ENCODE data around the gene FOXJ1. TPM values are rescaled to one million over a fixed set of nuclear protein-coding genes. Genes with fewer than 3 reads are reported as not detected.
A peak's percentile ranks its signal among the peaks of the same experiment; 100 is the strongest.

FOXJ1 gene
- total RNA-seq, 1 donor from 2014 or later: not detected

DNA sequence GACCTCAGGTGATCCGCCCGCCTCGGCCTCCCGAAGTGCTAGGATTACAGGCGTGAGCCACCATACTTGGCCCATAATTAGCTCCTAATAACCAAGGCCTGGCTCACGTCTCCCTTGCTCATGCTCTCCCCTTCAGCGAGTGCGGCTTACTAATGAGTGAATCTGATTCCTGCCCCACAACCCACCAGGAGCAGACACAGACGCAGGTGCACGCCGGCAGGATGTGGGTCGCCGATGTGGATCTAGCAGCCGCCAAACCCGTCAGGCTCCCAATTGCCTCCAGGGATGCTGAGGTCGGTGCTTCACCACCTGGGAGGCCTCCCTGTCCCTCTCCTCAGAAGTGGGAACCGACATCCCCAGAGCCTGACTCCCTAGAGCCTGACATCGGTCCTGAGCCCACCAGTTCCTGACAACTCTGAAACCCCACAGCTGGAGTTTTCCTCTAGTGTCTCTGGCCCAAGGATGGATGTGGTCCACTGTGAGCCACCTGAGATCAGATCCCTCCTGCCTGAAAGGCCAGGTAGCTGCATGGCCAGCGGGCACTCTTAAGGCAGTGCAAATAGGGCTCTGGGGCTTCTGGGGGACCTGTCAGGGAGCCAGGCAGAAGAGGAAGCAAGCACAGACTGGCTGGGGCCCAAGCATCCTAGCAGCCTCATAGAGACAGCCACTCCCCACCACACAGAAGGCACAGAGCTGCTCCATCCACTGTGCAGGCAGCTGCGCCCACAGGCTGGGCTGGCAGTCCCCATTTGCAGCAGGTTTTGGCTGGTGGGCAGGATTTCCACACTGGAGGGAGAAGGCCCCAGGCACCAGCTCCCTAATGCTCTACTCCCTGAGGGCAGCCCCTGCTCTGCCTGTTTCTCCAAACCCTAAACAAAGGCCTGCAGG, 48.3 kb downstream of the FOXJ1 start:
- no peak for DNase-seq (ENCODE audit: low read depth in 2 of 2)

DNA sequence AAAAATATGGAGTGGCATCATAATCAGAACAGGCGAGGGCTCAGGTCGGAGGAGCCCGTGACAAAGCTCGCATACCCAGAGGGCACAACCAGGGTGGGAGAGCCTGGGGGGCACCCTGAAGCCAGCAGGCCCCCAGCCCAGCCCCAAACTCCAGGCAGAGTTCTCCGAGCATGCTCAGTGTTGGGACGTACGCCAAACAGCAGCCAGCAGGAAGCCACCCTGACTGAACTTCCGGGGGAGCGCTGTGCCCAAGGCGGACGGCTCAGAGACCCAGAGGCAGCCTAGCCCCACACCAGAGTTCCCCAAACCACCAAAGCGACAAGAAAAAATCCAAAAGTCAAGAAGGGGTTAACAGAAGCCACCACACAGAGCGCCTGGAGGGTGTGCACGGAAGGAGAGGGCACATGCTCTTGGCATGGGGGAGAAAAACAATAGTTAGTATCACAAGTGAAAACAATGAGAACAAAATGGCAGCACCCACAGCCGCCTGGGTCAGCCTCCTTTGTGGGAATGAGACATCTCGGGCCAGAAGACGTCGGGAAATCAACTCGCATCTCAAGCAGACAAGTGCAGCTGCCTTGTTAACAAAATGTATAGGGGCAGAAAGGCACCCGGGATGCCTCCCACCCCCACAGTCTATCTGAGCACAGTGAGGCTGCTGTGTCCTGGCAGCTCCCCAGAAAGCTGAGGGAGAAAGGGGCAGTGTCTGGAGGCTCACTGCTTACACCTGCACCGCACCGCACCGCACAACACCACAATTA, 49.3 kb downstream of the FOXJ1 start:
- DNase-seq (ENCODE audit: low read depth in 2 of 2): peak in 1 of 2 donors; percentile 42

DNA sequence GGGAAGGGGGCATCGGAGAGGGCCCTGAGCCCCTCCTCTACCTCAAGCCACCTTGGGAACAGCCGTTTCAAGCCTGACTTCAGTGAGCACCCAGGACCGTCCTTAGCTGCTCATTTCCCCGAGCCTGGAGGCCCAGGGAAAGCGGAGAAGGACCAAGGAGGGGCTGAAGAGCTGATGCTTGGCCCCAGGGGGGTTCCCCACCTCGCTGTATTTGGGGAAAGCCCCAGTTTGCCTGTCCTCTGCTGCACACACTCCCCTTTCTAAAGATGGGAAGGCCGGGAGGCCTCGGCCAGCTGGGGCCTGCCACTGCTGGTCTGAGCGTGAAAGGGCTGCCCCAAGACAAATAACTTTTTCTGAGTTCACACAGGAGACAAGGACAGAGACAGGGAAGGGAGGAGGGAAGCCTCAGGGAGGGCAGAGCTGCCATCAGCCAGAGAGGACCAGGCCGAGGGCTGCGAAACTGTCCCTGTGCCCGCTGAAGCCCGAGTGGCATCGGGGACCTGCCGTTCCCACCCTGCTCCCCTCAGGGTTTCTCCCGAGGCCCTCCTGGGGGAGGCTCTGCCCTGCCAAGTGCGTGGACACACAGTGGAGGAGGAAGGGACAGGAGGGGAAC, 50.4 kb downstream of the FOXJ1 start:
- no peak for DNase-seq (ENCODE audit: low read depth in 2 of 2)

DNA sequence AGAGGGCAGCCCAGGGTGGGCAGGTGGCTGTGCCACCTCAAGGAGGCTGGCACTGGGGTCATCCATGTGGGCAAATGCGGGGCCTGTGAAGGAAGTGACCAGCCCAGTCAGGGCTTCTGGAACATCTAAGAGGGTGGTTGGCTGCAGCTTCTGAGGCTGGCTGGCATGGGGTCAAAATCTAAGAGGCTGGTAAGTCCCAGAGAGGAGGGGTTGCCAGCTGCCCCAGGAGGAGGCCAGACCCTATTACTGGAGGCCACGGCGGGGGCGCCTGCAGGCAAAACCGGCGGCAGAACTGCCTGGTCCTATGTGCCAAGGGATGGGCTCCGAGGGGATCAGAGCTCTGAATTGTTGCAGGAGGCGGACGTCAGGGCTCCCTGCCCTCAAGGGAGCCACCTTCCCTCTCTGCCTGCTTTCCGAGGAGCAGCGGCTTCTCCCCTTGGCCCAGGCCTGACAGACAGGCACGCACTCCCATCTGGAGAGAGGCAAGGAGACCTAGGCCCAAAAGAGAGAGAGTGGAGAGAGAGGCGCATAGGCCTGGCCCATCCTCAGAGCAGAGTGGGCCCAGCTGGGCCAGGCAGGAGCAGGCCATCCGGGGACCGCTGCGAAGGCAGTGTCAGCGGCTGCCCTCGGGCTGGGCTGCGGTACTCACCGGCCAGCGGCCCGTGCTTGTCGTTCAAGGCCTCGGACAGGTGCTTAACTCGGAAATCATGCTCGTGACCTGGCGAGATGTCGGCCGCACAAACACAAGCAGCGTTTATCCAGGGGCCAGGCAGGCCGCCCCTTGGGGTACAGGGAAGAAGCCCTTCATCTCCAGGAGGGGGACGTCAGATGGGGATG, 51.1 kb downstream of the FOXJ1 start:
- no peak for DNase-seq (ENCODE audit: low read depth in 2 of 2)

DNA sequence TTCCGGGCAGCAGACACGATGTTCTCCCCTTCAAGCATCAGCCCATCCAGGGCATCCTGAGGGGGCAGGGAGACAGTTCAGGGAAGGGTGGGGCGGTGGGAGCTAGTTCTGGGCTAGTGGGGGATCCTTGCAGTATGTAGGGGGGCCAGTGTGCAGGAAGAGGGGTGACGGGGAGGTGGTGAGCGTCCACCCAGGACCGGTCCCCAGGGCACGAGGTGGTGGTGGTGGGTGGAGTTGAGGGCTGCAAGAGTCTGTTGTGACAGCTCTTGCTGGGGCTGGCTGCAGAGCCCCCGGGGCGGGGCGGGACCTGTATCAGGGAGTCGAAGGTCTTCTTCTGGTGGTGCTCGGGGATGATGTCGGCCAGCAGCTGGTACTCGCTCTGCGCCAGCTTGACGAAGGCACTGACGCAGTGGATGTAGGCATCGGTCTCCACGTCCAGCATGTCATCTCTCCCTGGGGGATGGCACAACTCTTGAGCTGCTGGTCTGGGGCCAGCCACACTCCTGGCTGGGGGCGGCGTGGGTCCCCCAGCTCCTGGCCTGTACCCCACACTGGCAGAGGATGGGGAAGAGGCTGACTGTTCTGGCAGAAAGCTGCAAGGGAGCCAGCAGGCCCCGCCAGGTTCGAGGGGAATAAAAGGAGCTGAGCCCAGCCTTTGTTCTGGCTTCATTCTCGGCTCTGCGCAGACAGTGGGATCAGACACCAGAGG, 52.0 kb downstream of the FOXJ1 start:
- DNase-seq (ENCODE audit: low read depth in 2 of 2): no peak

DNA sequence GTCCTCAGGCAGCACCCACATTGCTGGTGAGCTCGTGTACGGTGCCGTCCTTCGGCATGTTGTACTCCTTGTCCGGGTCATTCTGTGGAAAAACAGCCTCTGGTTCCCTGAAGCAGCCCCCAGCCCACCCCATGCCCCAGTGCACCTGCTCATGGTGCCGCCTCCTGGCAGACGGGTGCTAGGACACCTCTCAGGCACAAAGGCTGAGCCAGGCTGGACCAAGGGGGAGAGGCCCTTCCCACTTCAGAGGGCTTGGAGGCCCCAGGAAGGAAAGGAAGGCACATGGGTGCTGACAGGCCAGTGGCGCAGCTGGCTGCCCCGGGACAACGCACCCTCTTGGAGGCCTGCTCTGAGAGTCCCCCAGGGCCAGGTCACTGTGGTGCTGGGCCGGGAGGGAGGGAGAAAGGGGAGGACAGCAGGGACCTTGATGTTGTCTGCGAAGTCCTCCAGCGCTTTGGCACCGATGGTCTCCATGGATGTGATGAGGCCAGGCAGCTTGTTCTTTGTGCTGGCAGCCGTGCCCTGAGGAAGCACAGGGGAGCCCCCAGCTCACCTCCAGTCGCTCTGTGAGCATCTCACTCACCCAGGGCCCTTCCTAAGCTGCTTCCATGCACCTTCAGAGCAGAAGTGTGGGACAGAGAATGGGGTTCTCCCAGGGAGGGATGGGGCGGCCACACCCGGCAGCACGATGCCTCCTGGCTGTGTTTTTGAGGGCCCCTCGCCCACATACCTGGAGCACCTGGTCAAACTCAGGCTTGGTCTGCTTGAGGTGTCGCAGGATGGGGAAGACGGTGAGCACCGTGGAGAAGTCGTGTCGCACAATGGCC, 52.8 kb downstream of the FOXJ1 start:
- DNase-seq (ENCODE audit: low read depth in 2 of 2): no peak

DNA sequence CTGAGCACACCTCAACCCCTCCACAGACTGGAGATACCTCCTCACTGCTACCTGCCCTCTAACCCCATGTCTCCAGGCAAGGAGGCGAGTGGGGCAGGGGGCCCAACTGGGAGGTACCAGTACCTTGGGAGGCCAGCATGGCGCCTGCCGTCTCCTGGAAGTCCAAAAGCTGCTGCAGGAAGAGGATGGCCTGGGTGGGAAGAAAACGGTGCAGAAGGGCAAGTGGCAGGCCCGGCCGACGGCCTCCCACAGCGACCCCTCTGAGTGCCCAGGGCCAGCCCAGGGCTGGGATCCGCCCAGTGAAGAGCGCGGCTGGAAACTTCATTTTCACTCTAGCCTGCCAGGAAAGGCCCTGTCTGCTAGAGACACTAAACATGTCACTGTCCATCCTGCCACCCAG, 53.5 kb downstream of the FOXJ1 start:
- no peak for DNase-seq (ENCODE audit: low read depth in 2 of 2)

DNA sequence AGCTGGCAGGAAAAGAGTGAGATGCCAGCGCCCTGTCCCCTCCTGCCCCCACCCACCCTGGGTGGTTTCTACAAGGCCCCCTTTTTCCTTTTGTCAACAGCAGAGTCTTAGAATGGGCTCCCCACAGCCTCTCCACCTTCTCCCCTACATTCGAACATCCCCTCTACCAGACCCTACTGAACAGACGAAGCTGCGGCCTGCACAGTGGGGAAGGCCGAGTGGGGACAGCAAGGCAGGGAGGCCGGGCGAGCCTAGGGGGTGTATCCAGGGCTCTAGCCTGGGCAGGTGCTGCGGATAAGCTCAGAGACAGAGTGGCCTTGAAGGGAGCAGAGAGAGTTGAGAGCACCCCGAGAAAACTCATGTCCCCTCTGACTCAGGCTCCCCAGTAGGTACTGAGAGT, 54.7 kb downstream of the FOXJ1 start:
- DNase-seq (ENCODE audit: low read depth in 2 of 2): no peak

Other genes with a start within 250 kb of the FOXJ1 start
- 23.0 and 31.9 TPM in 2 replicates for gene TRIM65, start 244.3 kb downstream of the FOXJ1 start, total RNA-seq
- gene MRPL38, start 236.4 kb downstream of the FOXJ1 start, total RNA-seq: 25.0 and 35.4 TPM in 2 replicates
- gene FBF1, start 200.2 kb downstream of the FOXJ1 start, total RNA-seq: 3.5 and 3.9 TPM in 2 replicates
- gene ACOX1, start 162.1 kb downstream of the FOXJ1 start, total RNA-seq: 39.3 and 51.2 TPM in 2 replicates
- 20.7 and 31.5 TPM in 2 replicates for gene TEN1, start 162.0 kb downstream of the FOXJ1 start, total RNA-seq
- 0.13 and 0.76 TPM in 2 replicates for gene CDK3, start 140.4 kb downstream of the FOXJ1 start, total RNA-seq
- gene EVPL, start 113.9 kb downstream of the FOXJ1 start, total RNA-seq: under 0.01 TPM in 1 of 2 replicates, not detected in the other
- 22.6 and 28.7 TPM in 2 replicates for gene SRP68, start 68.7 kb downstream of the FOXJ1 start, total RNA-seq
- under 0.01 TPM in 2 replicates for gene GALR2, start 66.5 kb downstream of the FOXJ1 start, total RNA-seq
- not detected in 2 replicates for gene ZACN, start 62.1 kb downstream of the FOXJ1 start, total RNA-seq
- gene EXOC7, start 37.5 kb downstream of the FOXJ1 start, total RNA-seq: 58.8 and 89.9 TPM in 2 replicates
- 0.26 and 0.63 TPM in 2 replicates for gene RNF157, start 99.2 kb upstream of the FOXJ1 start, total RNA-seq
- gene UBALD2, start 124.1 kb upstream of the FOXJ1 start, total RNA-seq: 6.8 and 7.8 TPM in 2 replicates
- 5.6 and 12.0 TPM in 2 replicates for gene QRICH2, start 167.0 kb upstream of the FOXJ1 start, total RNA-seq
- 71.8 and 129 TPM in 2 replicates for gene PRPSAP1, start 212.7 kb upstream of the FOXJ1 start, total RNA-seq
- 196 and 380 TPM in 2 replicates for gene SPHK1, start 243.4 kb upstream of the FOXJ1 start, total RNA-seq

Data from dermis microvascular lymphatic vessel endothelial cell (primary cell).